H9 (cell line): Measurements from ENCODE around the gene RNU1-1. TPM values are rescaled to one million over a fixed set of nuclear protein-coding genes. Genes with fewer than 3 reads are reported as not detected.
A peak's percentile ranks its signal among the peaks of the same experiment; 100 is the strongest.
"Not testable (repeated sequence)": the region's sequence is repeated elsewhere in the genome, so short reads cannot be mapped to it uniquely, and the experiment has no call there.

Source experiments
- DNase-seq: peaks from one replicate; pipeline ENCODE4 v3.0.0-alpha.2; 2017
- H2AFZ ChIP-seq: one replicate; pipeline ENCODE4 v1.6.1; 2013; ENCODE audit warnings: mild to moderate bottlenecking, low read length, control low read depth, moderate library complexity
- H2AK5ac ChIP-seq: 2 replicates; pipeline ENCODE4 v1.6.1; 2013; ENCODE audit warnings: low read length, control low read depth, mixed read lengths; ENCODE audit not compliant: insufficient read length
- H2BK120ac ChIP-seq: one replicate; pipeline ENCODE4 v1.6.1; 2013; ENCODE audit warnings: low read depth, mild to moderate bottlenecking, low read length, control low read depth, inconsistent platforms; ENCODE audit not compliant: poor library complexity, severe bottlenecking
- H2BK12ac ChIP-seq: 2 replicates; pipeline ENCODE4 v1.6.1; 2013; ENCODE audit warnings: low read length, control low read depth, mixed read lengths, low read depth; ENCODE audit not compliant: insufficient read length
- H2BK15ac ChIP-seq: 2 replicates; pipeline ENCODE4 v1.6.1; 2013; ENCODE audit warnings: low read depth, low read length, control low read depth
- H2BK20ac ChIP-seq: one replicate; pipeline ENCODE4 v1.6.1; 2013; ENCODE audit warnings: low read depth, mild to moderate bottlenecking, low read length, control low read depth, inconsistent platforms; ENCODE audit not compliant: poor library complexity, severe bottlenecking
- H2BK5ac ChIP-seq: 2 replicates; pipeline ENCODE4 v1.6.1; 2013; ENCODE audit warnings: low read length, control low read depth, mixed read lengths; ENCODE audit not compliant: insufficient read length
- H3K14ac ChIP-seq: 2 replicates; pipeline ENCODE4 v1.6.1; 2013; ENCODE audit warnings: low read length, control low read depth; ENCODE audit not compliant: insufficient read depth
- H3K18ac ChIP-seq: 2 replicates; pipeline ENCODE4 v1.6.1; 2013; ENCODE audit warnings: low read depth, mild to moderate bottlenecking, mixed read lengths, low read length, control low read depth; ENCODE audit not compliant: insufficient read length
- H3K23ac ChIP-seq: 2 replicates; pipeline ENCODE4 v1.6.1; 2013; ENCODE audit warnings: low read length, control low read depth, mixed read lengths, low read depth; ENCODE audit not compliant: insufficient read length
- H3K23me2 ChIP-seq: 2 replicates; pipeline ENCODE4 v1.6.1; 2013; ENCODE audit warnings: low read depth, mild to moderate bottlenecking, mixed read lengths, low read length, control low read depth; ENCODE audit not compliant: insufficient read length, poor library complexity, severe bottlenecking
- H3K27ac ChIP-seq: 2 replicates; pipeline ENCODE4 v1.5.1; 2013; ENCODE audit warnings: low read length, control low read depth, mixed read lengths, low read depth; ENCODE audit not compliant: insufficient read length
- H3K27me3 ChIP-seq: 2 replicates; pipeline ENCODE4 v1.6.1; 2013; ENCODE audit warnings: low read length, control low read depth, inconsistent platforms; ENCODE audit not compliant: insufficient read depth
- H3K4ac ChIP-seq: 2 replicates; pipeline ENCODE4 v1.6.1; 2013; ENCODE audit warnings: low read depth, mild to moderate bottlenecking, control low read depth, inconsistent platforms, low read length, moderate library complexity
- H3K4me1 ChIP-seq: 2 replicates; pipeline ENCODE4 v1.6.1; 2013; ENCODE audit warnings: low read length, control low read depth, inconsistent platforms; ENCODE audit not compliant: insufficient read depth
- H3K4me2 ChIP-seq: 2 replicates; pipeline ENCODE4 v1.6.1; 2013; ENCODE audit warnings: low read length, control low read depth, mixed read lengths; ENCODE audit not compliant: insufficient read length, insufficient read depth
- H3K56ac ChIP-seq: 2 replicates; pipeline ENCODE4 v1.6.1; 2013; ENCODE audit warnings: low read depth, mild to moderate bottlenecking, mixed read lengths, low read length, control low read depth; ENCODE audit not compliant: insufficient read length
- H3K79me1 ChIP-seq: 2 replicates; pipeline ENCODE4 v1.6.1; 2013; ENCODE audit warnings: low read depth, mild to moderate bottlenecking, moderate library complexity, low read length, control low read depth, inconsistent platforms; ENCODE audit not compliant: insufficient read depth, poor library complexity, severe bottlenecking
- H3K79me2 ChIP-seq: 2 replicates; pipeline ENCODE4 v1.6.1; 2013; ENCODE audit warnings: low read length, control low read depth, inconsistent platforms; ENCODE audit not compliant: insufficient read depth
- H3K9ac ChIP-seq: 2 replicates; pipeline ENCODE4 v1.6.1; 2013; ENCODE audit warnings: low read length, control low read depth, mixed read lengths; ENCODE audit not compliant: insufficient read length; ENCODE audit errors: extremely low read depth
- H3K9me3 ChIP-seq: one replicate; pipeline ENCODE4 v1.6.1; 2013; ENCODE audit warnings: low read depth, low read length, inconsistent platforms; ENCODE audit not compliant: control insufficient read depth
- H3T11ph ChIP-seq: one replicate; pipeline ENCODE4 v1.6.1; 2013; ENCODE audit warnings: mild to moderate bottlenecking, low read length, control low read depth, inconsistent platforms
- H4K20me1 ChIP-seq: one replicate; pipeline ENCODE4 v1.6.1; 2013; ENCODE audit not compliant: control insufficient read depth, insufficient read length, insufficient read depth
- H4K5ac ChIP-seq: 2 replicates; pipeline ENCODE4 v1.6.1; 2013; ENCODE audit warnings: low read depth, mild to moderate bottlenecking, mixed read lengths, low read length, control low read depth; ENCODE audit not compliant: insufficient read length
- H4K8ac ChIP-seq: replicated peaks from 2 replicates; pipeline ENCODE4 v1.6.1; 2013; ENCODE audit warnings: low read length, control low read depth, mixed read lengths, low read depth; ENCODE audit not compliant: insufficient read length
- H4K91ac ChIP-seq: 2 replicates; pipeline ENCODE4 v1.6.1; 2013; ENCODE audit warnings: low read depth, mild to moderate bottlenecking, moderate library complexity, mixed read lengths, low read length, control low read depth; ENCODE audit not compliant: insufficient read length
- H3K27ac Mint-ChIP-seq, 3 experiments: 2 replicates in 2 of 3; 3 replicates in 1 of 3; pipeline ENCODE4 v1.8.0; 2020 to 2021; ENCODE audit warnings: mixed read lengths in 3 of 3, mild to moderate bottlenecking in 1 of 3, moderate library complexity in 1 of 3
- H3K27me3 Mint-ChIP-seq: 2 replicates; pipeline ENCODE4 v1.8.0; 2021; ENCODE audit warnings: low read depth, mild to moderate bottlenecking, moderate library complexity, mixed read lengths
- H3K36me3 Mint-ChIP-seq, 3 experiments: 2 replicates in 2 of 3; 3 replicates in 1 of 3; pipeline ENCODE4 v1.8.0; 2020 to 2021; ENCODE audit warnings: low read depth in 3 of 3, mixed read lengths in 3 of 3; ENCODE audit not compliant: insufficient read depth in 1 of 3
- H3K4me1 Mint-ChIP-seq, 2 experiments: 2 replicates each; pipeline ENCODE4 v1.8.0; 2020; ENCODE audit warnings: mixed read lengths in 2 of 2
- H3K4me3 Mint-ChIP-seq, 2 experiments: 2 replicates in 1 of 2; 3 replicates in 1 of 2; pipeline ENCODE4 v1.8.0; 2020 to 2021; ENCODE audit warnings: mild to moderate bottlenecking in 2 of 2, mixed read lengths in 2 of 2, moderate library complexity in 1 of 2
- H3K9me3 Mint-ChIP-seq, 2 experiments: 2 replicates in 1 of 2; 3 replicates in 1 of 2; pipeline ENCODE4 v1.8.0; 2020; ENCODE audit warnings: mild to moderate bottlenecking in 2 of 2, mixed read lengths in 2 of 2, moderate library complexity in 1 of 2
- WGBS: extraction: QIAGEN DNeasy Blood & Tissue Kit; methylation state at CpG from one replicate; pipeline ENCODE4 v1.1.7; 2013; ENCODE audit warnings: missing lambda C conversion rate, low lambda C conversion rate, mixed read lengths; ENCODE audit not compliant: insufficient read length; ENCODE audit errors: extremely low coverage; 5-methylcytosine and 5-hydroxymethylcytosine counted together
- total RNA-seq: library from RNA; stranded (reverse); gene quantifications from 2 replicates; pipeline ENCODE4 v1.2.1, GENCODE V29; 2021

RNU1-1 gene
- total RNA-seq, 1 experiment from 2014 or later: 2,051 TPM

DNA sequence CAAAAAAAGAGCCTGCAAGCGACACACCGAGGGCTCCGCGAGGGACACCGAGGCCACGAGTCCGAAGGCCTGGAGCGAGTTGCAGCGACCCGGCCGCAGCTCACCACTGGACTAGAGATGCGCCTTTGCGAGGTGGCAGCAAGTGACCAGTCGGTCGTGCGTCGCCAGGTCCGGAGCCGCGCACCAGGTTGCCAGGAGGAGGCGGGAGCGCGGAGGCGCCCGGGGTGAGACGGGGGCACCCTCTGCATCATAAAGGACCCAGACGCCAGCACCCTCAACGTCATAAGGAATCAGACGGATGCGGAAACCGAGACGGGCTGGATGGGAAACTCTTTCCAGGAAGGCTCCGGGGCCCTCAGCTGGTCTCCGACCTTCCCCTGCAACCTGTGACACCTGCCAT is 21.4 kb upstream of the RNU1-1 start:
- H2BK15ac ChIP-seq, H3K9me3 ChIP-seq, H2BK5ac ChIP-seq, H3K23me2 ChIP-seq, H3K23ac ChIP-seq, H2BK120ac ChIP-seq, H2BK12ac ChIP-seq, H2AFZ ChIP-seq, H3K27ac ChIP-seq, H4K20me1 ChIP-seq, H2AK5ac ChIP-seq, H3K4ac ChIP-seq, H3K9ac ChIP-seq, H4K5ac ChIP-seq, H4K8ac ChIP-seq, H3T11ph ChIP-seq, H3K27me3 ChIP-seq, H2BK20ac ChIP-seq, H3K79me1 ChIP-seq, H3K36me3 Mint-ChIP-seq, H4K91ac ChIP-seq, H3K56ac ChIP-seq, H3K79me2 ChIP-seq, H3K14ac ChIP-seq, H3K18ac ChIP-seq, H3K9me3 Mint-ChIP-seq, H3K4me1 ChIP-seq: not testable (repeated sequence)
- Mint-ChIP-seq H3K4me1 (peaks cover 26% of the 10 kb centered on the region in 2 experiments), H3K27ac (peak overlapping the region in 1 of 3 experiments; percentile 64; a peak in 1 of 7 replicates), H3K4me3 (peak overlapping the region; percentile 86 to 93), H3K27me3 (peaks cover 38% of the 10 kb centered on the region)
- no CpG with 5 or more reads among the region's 34 CpGs for WGBS
- peak; percentile 68 for DNase-seq
- peak overlapping the region; percentile 35 for H3K4me2 ChIP-seq

DNA sequence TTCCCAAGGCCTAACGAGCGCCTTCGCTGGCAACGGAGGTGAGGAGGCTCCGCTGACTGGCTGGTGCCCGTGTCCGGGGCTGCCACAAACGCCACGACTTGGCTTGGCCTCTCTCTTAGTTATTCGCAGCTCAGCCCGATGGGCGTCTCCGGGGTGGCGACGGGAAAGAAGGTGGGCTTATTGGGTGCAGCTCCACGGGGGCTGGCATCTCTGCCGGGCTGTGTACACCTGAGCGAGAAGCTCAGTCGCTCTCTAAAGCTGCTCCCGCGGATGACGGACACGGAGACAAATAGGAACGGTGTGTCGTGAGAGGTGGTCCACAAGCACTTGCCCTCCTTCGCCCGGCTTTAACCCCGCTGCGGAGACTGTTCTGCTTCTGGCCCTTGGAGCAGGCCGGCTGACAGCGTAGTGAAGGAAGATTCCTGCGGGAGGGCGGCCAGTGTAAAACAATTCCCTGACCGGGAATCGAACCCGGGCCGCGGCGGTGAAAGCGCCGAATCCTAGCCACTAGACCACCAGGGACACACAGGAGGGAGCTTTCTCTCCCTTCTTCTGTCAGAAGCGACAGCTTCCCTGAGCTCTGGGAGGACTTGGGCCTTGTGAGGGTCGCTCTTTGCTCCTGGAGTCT is 20.9 kb upstream of the RNU1-1 start:
- WGBS: no CpG with 5 or more reads among the region's 43 CpGs
- H2AFZ ChIP-seq: not testable (repeated sequence)

More for the DNA sequence above, 20.9 kb upstream of the RNU1-1 start:
- H2BK12ac ChIP-seq, H4K8ac ChIP-seq, H3K56ac ChIP-seq, H4K20me1 ChIP-seq, H4K5ac ChIP-seq, H3T11ph ChIP-seq, H3K4me1 ChIP-seq, H3K4ac ChIP-seq, H3K27ac ChIP-seq, H3K9ac ChIP-seq, H3K79me2 ChIP-seq, H3K23ac ChIP-seq, H3K9me3 Mint-ChIP-seq, H2AK5ac ChIP-seq, H3K23me2 ChIP-seq, H3K27me3 ChIP-seq, H3K18ac ChIP-seq, H2BK20ac ChIP-seq, H3K36me3 Mint-ChIP-seq, H3K14ac ChIP-seq, H2BK5ac ChIP-seq, H4K91ac ChIP-seq, H2BK120ac ChIP-seq, H2BK15ac ChIP-seq, H3K9me3 ChIP-seq, H3K79me1 ChIP-seq, H3K27ac Mint-ChIP-seq: not testable (repeated sequence)
- DNase-seq: peak; percentile 86
- H3K4me2 ChIP-seq: peak overlapping the region; percentile 76
- Mint-ChIP-seq H3K27me3 (peaks cover 38% of the 10 kb centered on the region), H3K4me3 (peak overlapping the region; percentile 86 to 93), H3K4me1 (peaks cover 22% of the 10 kb centered on the region in 2 experiments)
